H1 (cell line): ENCODE data around the gene ST6GALNAC2. TPM values are rescaled to one million over a fixed set of nuclear protein-coding genes. Genes with fewer than 3 reads are reported as not detected.
A peak's percentile ranks its signal among the peaks of the same experiment; 100 is the strongest.

Experiments
- CTCF ChIA-PET: fragments of 300-600 bp; sonication (Branson Sonifier 250); formaldehyde crosslinking; loops from one replicate; lab custom pipeline; 2021; ENCODE audit not compliant: partially characterized antibody; lab: Charles Lee
- POLR2A ChIA-PET: fragments of 300-600 bp; sonication (Branson Sonifier 250); formaldehyde crosslinking; loops from one replicate; lab custom pipeline; 2021; ENCODE audit warnings: inconsistent platforms; ENCODE audit not compliant: partially characterized antibody; lab: Charles Lee
- DNase-seq, 2 experiments: peaks; one replicate each; pipeline versions ENCODE4 v3.0.0 to v3.0.0-alpha.2; 2010 to 2022; ENCODE audit warnings: low spot score in 2 of 2, low read depth in 1 of 2, mixed read lengths in 1 of 2
- FAIRE-seq: peaks from 2 replicates; lab custom pipeline; 2011; peaks lifted over from hg19 to GRCh38; lab: Jason Lieb, UNC
- H2AFZ ChIP-seq: 2 replicates; pipeline ENCODE4 v1.8.1; 2012; ENCODE audit warnings: low read length, inconsistent platforms
- H2AK5ac ChIP-seq: 2 replicates; pipeline ENCODE4 v1.6.1; 2013; ENCODE audit warnings: low read depth, low read length
- H2BK120ac ChIP-seq: replicated peaks from 2 replicates; pipeline ENCODE3; 2013; ENCODE audit warnings: low read depth, low read length, inconsistent platforms
- H2BK12ac ChIP-seq: 2 replicates; pipeline ENCODE4 v1.6.1; 2013; ENCODE audit warnings: low read depth, low read length
- H2BK15ac ChIP-seq: 2 replicates; pipeline ENCODE4 v1.6.1; 2013; ENCODE audit warnings: low read length
- H2BK20ac ChIP-seq: 2 replicates; pipeline ENCODE4 v1.6.1; 2013; ENCODE audit warnings: low read length
- H2BK5ac ChIP-seq: 2 replicates; pipeline ENCODE4 v1.6.1; 2013; ENCODE audit warnings: low read depth, low read length
- H3K14ac ChIP-seq: 2 replicates; pipeline ENCODE4 v1.6.1; 2013; ENCODE audit warnings: inconsistent platforms; ENCODE audit not compliant: insufficient read length
- H3K18ac ChIP-seq: 2 replicates; pipeline ENCODE4 v1.6.1; 2013; ENCODE audit warnings: low read length; ENCODE audit errors: extremely low read depth
- H3K23ac ChIP-seq: 2 replicates; pipeline ENCODE4 v1.6.1; 2013; ENCODE audit warnings: inconsistent platforms; ENCODE audit not compliant: insufficient read length
- H3K23me2 ChIP-seq: 2 replicates; pipeline ENCODE4 v1.6.1; 2013; ENCODE audit warnings: low read depth, low read length
- H3K27ac ChIP-seq: 2 replicates; pipeline ENCODE4 v1.6.1; 2011; ENCODE audit warnings: low read depth, low read length, inconsistent platforms
- H3K27me3 ChIP-seq, 4 experiments: replicated peaks in 1 of 4; 1 replicate in 1 of 4; 2 replicates in 3 of 4; pipeline versions ENCODE4 v1.6.1 to v1.8.1; 2011 to 2013; ENCODE audit warnings: low read length in 3 of 4, mild to moderate bottlenecking in 3 of 4, inconsistent platforms in 2 of 4, mixed read lengths in 2 of 4, moderate library complexity in 1 of 4; ENCODE audit not compliant: control insufficient read depth in 3 of 4, insufficient read depth in 3 of 4; ENCODE audit errors: extremely low read depth in 1 of 4
- H3K36me3 ChIP-seq, 4 experiments: 2 replicates each; pipeline versions ENCODE4 v1.6.1 to v1.8.1; 2011 to 2013; ENCODE audit warnings: mild to moderate bottlenecking in 4 of 4, low read length in 3 of 4, moderate library complexity in 2 of 4, control low read depth in 1 of 4, inconsistent platforms in 1 of 4; ENCODE audit not compliant: insufficient read depth in 4 of 4, control insufficient read depth in 2 of 4
- H3K4ac ChIP-seq: replicated peaks from 2 replicates; pipeline ENCODE3; 2013; ENCODE audit warnings: low read length, low read depth, mixed read lengths, inconsistent platforms; ENCODE audit not compliant: insufficient read length
- H3K4me1 ChIP-seq, 4 experiments: replicated peaks in 1 of 4; 1 replicate in 1 of 4; 2 replicates in 3 of 4; pipeline versions ENCODE4 v1.6.1 to v1.8.1; 2011 to 2013; ENCODE audit warnings: low read length in 3 of 4, inconsistent platforms in 2 of 4, mixed read lengths in 1 of 4; ENCODE audit not compliant: insufficient read depth in 4 of 4, control insufficient read depth in 3 of 4
- H3K4me2 ChIP-seq, 2 experiments: 2 replicates each; pipeline versions ENCODE4 v1.6.1 to v1.8.1; 2011 to 2013; ENCODE audit warnings: low read depth in 2 of 2, low read length in 2 of 2, control low read depth in 1 of 2, inconsistent platforms in 1 of 2, mild to moderate bottlenecking in 1 of 2; ENCODE audit not compliant: insufficient read depth in 1 of 2
- H3K4me3 ChIP-seq, 4 experiments: fragments of 200-600, 300-600 bp in 1 of 4; sonication (generic), shearing (Covaris generic), sonication (Bioruptor Twin) in 1 of 4; 2 replicates each; pipeline versions ENCODE4 v1.5.1 to v1.8.1; 2011 to 2016; ENCODE audit warnings: low read length in 4 of 4, low read depth in 3 of 4, control low read depth in 2 of 4, inconsistent platforms in 2 of 4, mild to moderate bottlenecking in 2 of 4, mixed read lengths in 1 of 4, moderate library complexity in 1 of 4; ENCODE audit not compliant: insufficient read depth in 2 of 4; ENCODE audit errors: extremely low read depth in 1 of 4
- H3K56ac ChIP-seq: replicated peaks from 2 replicates; pipeline ENCODE3; 2013; ENCODE audit warnings: low read depth, mild to moderate bottlenecking, mixed read lengths, low read length, inconsistent platforms; ENCODE audit not compliant: insufficient read length
- H3K79me1 ChIP-seq: 2 replicates; pipeline ENCODE4 v1.6.1; 2013; ENCODE audit warnings: low read depth, low read length, control low read depth
- H3K79me2 ChIP-seq, 2 experiments: 2 replicates each; pipeline versions ENCODE4 v1.6.1 to v1.8.1; 2012 to 2013; ENCODE audit warnings: low read length in 2 of 2, mild to moderate bottlenecking in 2 of 2, inconsistent platforms in 1 of 2; ENCODE audit not compliant: insufficient read depth in 2 of 2, control insufficient read depth in 1 of 2
- H3K9ac ChIP-seq, 4 experiments: replicated peaks in 1 of 4; 1 replicate in 1 of 4; 2 replicates in 3 of 4; pipeline versions ENCODE4 v1.6.1 to v1.8.1; 2011 to 2013; ENCODE audit warnings: low read depth in 3 of 4, low read length in 3 of 4, control low read depth in 2 of 4, mild to moderate bottlenecking in 2 of 4, moderate library complexity in 2 of 4, inconsistent platforms in 1 of 4; ENCODE audit errors: extremely low read depth in 1 of 4
- H3K9me3 ChIP-seq, 2 experiments: 2 replicates each; pipeline versions ENCODE4 v1.6.1 to v1.8.1; 2012 to 2013; ENCODE audit warnings: mild to moderate bottlenecking in 2 of 2, moderate library complexity in 2 of 2, control low read depth in 1 of 2, inconsistent platforms in 1 of 2, low read depth in 1 of 2, low read length in 1 of 2, mixed read lengths in 1 of 2; ENCODE audit not compliant: insufficient read depth in 2 of 2
- H4K20me1 ChIP-seq, 2 experiments: replicated peaks in 1 of 2; 2 replicates each; pipeline versions ENCODE3 to v1.8.1; 2011 to 2013; ENCODE audit warnings: inconsistent platforms in 2 of 2, low read length in 2 of 2, mild to moderate bottlenecking in 1 of 2; ENCODE audit not compliant: insufficient read depth in 2 of 2, control insufficient read depth in 1 of 2
- H4K5ac ChIP-seq: 2 replicates; pipeline ENCODE4 v1.6.1; 2013; ENCODE audit warnings: low read length, low read depth, mixed read lengths, inconsistent platforms; ENCODE audit not compliant: insufficient read length
- H4K8ac ChIP-seq: 2 replicates; pipeline ENCODE4 v1.8.0; 2013; ENCODE audit warnings: mild to moderate bottlenecking, moderate library complexity, low read length, inconsistent platforms; ENCODE audit not compliant: insufficient read depth; ENCODE audit errors: extremely low read depth
- H4K91ac ChIP-seq: replicated peaks from 2 replicates; pipeline ENCODE3; 2013; ENCODE audit warnings: low read length, mixed read lengths, inconsistent platforms; ENCODE audit not compliant: insufficient read length
- CREB1 ChIP-seq: IDR thresholded peaks from 2 replicates; pipeline ENCODE4 v1.6.1; 2012; ENCODE audit warnings: inconsistent platforms
- EP300 ChIP-seq, 2 experiments: IDR thresholded peaks; 1 replicate in 1 of 2; 2 replicates in 1 of 2; pipeline ENCODE4 v1.6.1; 2011 to 2012; ENCODE audit warnings: low read depth in 2 of 2, low read length in 2 of 2, mild to moderate bottlenecking in 2 of 2, borderline replicate concordance in 1 of 2, inconsistent platforms in 1 of 2, moderate library complexity in 1 of 2
- KDM5A ChIP-seq: fragments of 200-600 bp; IDR thresholded peaks from 2 replicates; pipeline ENCODE4 v1.7.1; 2012; ENCODE audit warnings: mild to moderate bottlenecking, low read length, inconsistent platforms, mixed read lengths
- NANOG ChIP-seq: IDR thresholded peaks from 2 replicates; pipeline ENCODE4 v1.6.1; 2011; ENCODE audit warnings: low read length, low read depth, mild to moderate bottlenecking, inconsistent platforms; ENCODE audit not compliant: insufficient read depth, poor library complexity, severe bottlenecking
- PHF8 ChIP-seq: fragments of 200-600 bp; sonication (generic); conservative IDR thresholded peaks from 2 replicates; pipeline ENCODE4 v1.7.1; 2012; ENCODE audit warnings: low read depth, mild to moderate bottlenecking, inconsistent platforms, low read length, moderate library complexity
- RNF2 ChIP-seq: fragments of 200-900, 300-1000 bp; sonication (generic); IDR thresholded peaks from 2 replicates; pipeline ENCODE4 v1.7.1; 2016; ENCODE audit warnings: borderline replicate concordance, low read depth, mild to moderate bottlenecking, antibody characterized with exemption, low read length; ENCODE audit not compliant: poor library complexity, severe bottlenecking; ENCODE audit errors: missing control alignments
- SIRT6 ChIP-seq: IDR thresholded peaks from one replicate; pipeline ENCODE4 v1.7.1; 2012; ENCODE audit warnings: low read length, inconsistent platforms
- SIX5 ChIP-seq: IDR thresholded peaks from 2 replicates; pipeline ENCODE4 v1.6.1; 2011; ENCODE audit warnings: mild to moderate bottlenecking, low read depth, low read length
- SUZ12 ChIP-seq: fragments of 200-600 bp; sonication (generic); IDR thresholded peaks from 2 replicates; pipeline ENCODE4 v1.6.1; 2012; ENCODE audit warnings: mild to moderate bottlenecking, inconsistent platforms, low read length, moderate library complexity, mixed read lengths
- TAF7 ChIP-seq: optimal IDR thresholded peaks from 2 replicates; pipeline ENCODE3; 2011; ENCODE audit warnings: low read depth, mild to moderate bottlenecking, inconsistent platforms, low read length, moderate library complexity, borderline replicate concordance
- TCF12 ChIP-seq: IDR thresholded peaks from 2 replicates; pipeline ENCODE4 v1.6.1; 2011; ENCODE audit warnings: low read depth, mild to moderate bottlenecking, low read length
- TEAD4 ChIP-seq: IDR thresholded peaks from 2 replicates; pipeline ENCODE4 v1.6.1; 2012; ENCODE audit warnings: low read depth, low read length, inconsistent platforms, mixed read lengths
- WGBS, 2 experiments: shearing (Covaris generic) in 1 of 2; methylation state at CpG; one replicate each; pipeline versions ENCODE4 v1.1.6 to v1.1.7; 2013 to 2015; ENCODE audit warnings: low lambda C conversion rate in 2 of 2, mixed read lengths in 2 of 2, inconsistent platforms in 1 of 2, low coverage in 1 of 2, missing lambda C conversion rate in 1 of 2; ENCODE audit not compliant: insufficient replicate concordance in 2 of 2, insufficient coverage in 1 of 2, insufficient read length in 1 of 2; ENCODE audit errors: extremely low coverage in 1 of 2, missing lambda C conversion rate in 1 of 2; 5-methylcytosine and 5-hydroxymethylcytosine counted together
- polyA plus RNA-seq, 7 experiments: library from polyadenylated mRNA; depleted of rRNA in 3 of 7; stranded (reverse) in 5 of 7; unstranded in 2 of 7; fragments of >200 nt in 5 of 7; fragments of 200-250 nt in 2 of 7; gene quantifications; 1 replicate in 5 of 7; 2 replicates in 1 of 7; 4 replicates in 1 of 7; pipeline versions ENCODE4 v1.2.1 to v1.2.3, GENCODE V29; 2011 to 2013; ENCODE audit warnings: missing spikeins in 2 of 7, mixed read lengths in 2 of 7
- total RNA-seq: library from RNA; stranded (reverse); fragmentation: NEBNext Ultra II Directional; extraction: Animal tissue kit (Norgen Biotek cat#: 25700); gene quantifications from 2 replicates; pipeline ENCODE4 v1.2.1, GENCODE V29; 2021

ST6GALNAC2 gene
- total and polyA plus RNA-seq, 2 of the 8 experiments (the other 6 are each of a cell fraction or from before 2014, with no cell fraction given), result 0.09 TPM; not detected in 1

- Histone ChIP-seq H3K18ac (peak overlapping the region; percentile 48; the same call in 1 of the 2 replicates), H2AK5ac (no peak overlapping the region), H3K79me2 (no peaks in the 10 kb centered on the region), H3K36me3 (peaks cover 0 to 9% (median 0%) of the 10 kb centered on the region in 4 experiments; a peak in 1 of 8 replicates), H3K79me1 (no peaks in the 10 kb centered on the region), H3K4ac (no peak overlapping the region), H3K23me2 (peaks cover 13% of the 10 kb centered on the region), H3K9me3 (0 out of 4 replicates have a peak, but pooled peaks cover 0 to 2% of the 10 kb centered on the region in 2 experiments), H2BK20ac (no peak overlapping the region), H2BK5ac (no peak overlapping the region), H3K27me3 (peaks cover 33 to 67% (median 53%) of the 10 kb centered on the region in 4 experiments), H3K4me3 (peak overlapping the region; percentile 42 to 81 (median 48)), H3K4me2 (peak overlapping the region; percentile 87 to 99), H3K9ac (0 out of 7 replicates have a peak overlapping the region, but pooled peaks of 1 of the 4 experiments have one; percentile 26), H4K20me1 (peaks cover 0 to 2% of the 10 kb centered on the region in 2 experiments), H2BK12ac (no peak overlapping the region), H3K4me1 (peaks cover 0 to 25% (median 11%) of the 10 kb centered on the region in 4 experiments; a peak in 6 of 7 replicates), H3K27ac (no peak overlapping the region), H4K5ac (no peak overlapping the region), H3K14ac (no peak overlapping the region), H3K23ac (no peak overlapping the region), H2BK120ac (no peak overlapping the region), H4K8ac (no peak overlapping the region), H2AFZ (peak overlapping the region; percentile 94), H2BK15ac (0 out of 2 replicates have a peak overlapping the region, but pooled peaks have one; percentile 12), H3K56ac (no peak overlapping the region), H4K91ac (no peak overlapping the region)
- WGBS, 2 experiments, result 3% methylated on average over 56 of the region's 62 CpGs; no CpG with 5 or more reads in 1 of the 2 experiments
- FAIRE-seq, result no peak
- CTCF ChIA-PET, result interaction anchor here (1.0 to 3.5 kb wide), 8 partner anchors 9 to 149 kb away, joined by 3 to 12 read pairs (median 4); no protein-coding TSS in a partner anchor
- peak in 1 of 2 experiments; percentile 72 for DNase-seq
- POLR2A ChIA-PET, result interaction anchor here (0.9 to 1.9 kb wide), 7 partner anchors 12 to 152 kb away, joined by 3 to 16 read pairs (median 5); no protein-coding TSS in a partner anchor
- no peak for TF ChIP-seq SIX5
- TF ChIP-seq RNF2, result peak; percentile 72
- no peak for TF ChIP-seq CREB1
- TF ChIP-seq SIRT6, result no peak
- TF ChIP-seq PHF8, result 0 out of 2 replicates have a peak, but pooled peaks have one; percentile 17
- TF ChIP-seq TAF7, result no peak
- TF ChIP-seq NANOG, result no peak
- TF ChIP-seq TCF12, result no peak
- no peak for TF ChIP-seq TEAD4
- peak; percentile 97 for TF ChIP-seq SUZ12
- no peak for TF ChIP-seq EP300 (IDR thresholded peaks at IDR 0.05; ENCODE audit: borderline replicate concordance in 1 of 2, low read depth in 2 of 2, low read length in 2 of 2)
- no peak for TF ChIP-seq KDM5A
These were observed 519 bp downstream of the ST6GALNAC2 start for GRCh38 chr17:76585033-76585648.
